ENCODE data around the gene PACS2. TPM values are rescaled to one million over a fixed set of nuclear protein-coding genes. Genes with fewer than 3 reads are reported as not detected.

PACS2 gene
- total and polyA plus RNA-seq, 2 of the 4 experiments (the other 2 are of a cell fraction): 15.6 to 32.2 TPM

- Histone ChIP-seq H3K14ac (replicated peaks; ENCODE audit: low read depth, low read length) (no peak overlapping the region), H3K27me3 (ENCODE audit: control insufficient read depth, insufficient read depth, low read length) (no peaks in the 10 kb centered on the region), H2AFZ (replicated peaks; ENCODE audit: low read length, poor library complexity) (no peak overlapping the region), H3K4me3 (ENCODE audit: insufficient read depth, low read depth, low read length) (no peak overlapping the region), H3K79me1 (ENCODE audit: low read depth in 1 of 2, low read length in 2 of 2) (peaks cover 8 to 57% of the 10 kb centered on the region in 2 experiments), H2BK5ac (ENCODE audit: low read depth, low read length, poor library complexity, severe bottlenecking) (no peak overlapping the region), H2BK20ac (ENCODE audit: low read depth, low read length) (no peak overlapping the region), H3K36me3 (ENCODE audit: control insufficient read depth, insufficient read depth, low read length) (peaks cover 24% of the 10 kb centered on the region), H3K56ac (ENCODE audit: extremely low read depth, insufficient read depth, low read length) (no peak overlapping the region), H3K4me2 (ENCODE audit: low read depth, low read length) (no peak overlapping the region), H4K20me1 (ENCODE audit: insufficient read depth, low read length) (peaks cover 55% of the 10 kb centered on the region), H3K27ac (ENCODE audit: insufficient read depth, low read length) (no peak overlapping the region), H2BK15ac (ENCODE audit: low read depth, low read length) (no peak overlapping the region), H3K23ac (ENCODE audit: low read depth, low read length) (no peak overlapping the region), H4K5ac (ENCODE audit: low read depth, low read length) (no peak overlapping the region), H4K8ac (ENCODE audit: low read depth in 2 of 2, low read length in 2 of 2) (no peak overlapping the region), H3K9me3 (ENCODE audit: control insufficient read depth, insufficient read depth, low read length) (no peaks in the 10 kb centered on the region), H3K18ac (ENCODE audit: low read depth, low read length) (no peak overlapping the region), H2AK5ac (ENCODE audit: low read depth, low read length) (no peak overlapping the region), H3K4ac (ENCODE audit: low read depth, low read length) (no peak overlapping the region), H3K4me1 (ENCODE audit: control insufficient read depth, insufficient read depth, low read length) (no peaks in the 10 kb centered on the region), H3K9me1 (ENCODE audit: insufficient read depth, low read length) (no peaks in the 10 kb centered on the region), H2AK9ac (replicated peaks; ENCODE audit: low read depth, low read length, poor library complexity) (no peak overlapping the region), H3K9ac (ENCODE audit: low read depth, low read length) (no peak overlapping the region), H2BK120ac (ENCODE audit: low read depth, low read length) (no peak overlapping the region), H4K91ac (ENCODE audit: insufficient read depth, low read depth, low read length) (no peak overlapping the region)
- intact Hi-C loops (cut with micrococcal nuclease) (no loop called here), in situ Hi-C loops (cut with MboI; ENCODE audit: low sequenced_read_pairs) (no loop called here), dilution Hi-C loops (cut with HindIII; ENCODE audit: low sequenced_read_pairs, unreplicated experiment) (no loop called here)
- WGBS, 2 experiments (ENCODE audit: extremely low coverage in 2 of 2, insufficient read length in 1 of 2): 73% methylated on average over 6 of the region's 17 CpGs; no CpG with 5 or more reads in 1 of the 2 experiments
- ChIA-PET CTCF (no interaction called here), POLR2A (ENCODE audit: unreplicated experiment) (no interaction called here)
- BruUV-seq (replicated peaks): no TSS peak
- TF ChIP-seq FOS (IDR thresholded peaks at IDR 0.05; ENCODE audit: low read depth, low read length) (no peak), RAD21 (IDR thresholded peaks at IDR 0.05; ENCODE audit: low read length) (no peak)
- no peak for ATAC-seq (ENCODE audit: low read depth)
- no peak for DNase-seq
These were observed 127.6 kb downstream of the PACS2 start for GRCh38 chr14:105442125-105442524.

Data from IMR-90 (cell line).